Smooth muscle cell (in vitro differentiated cells): ENCODE results near the gene PLS1. TPM values are rescaled to one million over a fixed set of nuclear protein-coding genes. Genes with fewer than 3 reads are reported as not detected.
"Not testable (repeated sequence)": the region's sequence is repeated elsewhere in the genome, so short reads cannot be mapped to it uniquely, and the experiment has no call there.

ENCODE experiments used
- DNase-seq: peaks from one replicate; lab custom pipeline; 2025; ENCODE audit not compliant: unreplicated experiment; lab: John Stamatoyannopoulos, UW
- H2AFZ ChIP-seq: fragments of 200-600 bp; sonication (generic); 2 replicates; pipeline ENCODE4 v1.6.0; 2016; ENCODE audit warnings: antibody characterized with exemption, low read depth, mild to moderate bottlenecking
- H3F3A ChIP-seq: fragments of 200-600 bp; sonication (generic); 2 replicates; pipeline ENCODE4 v1.6.0; 2017; ENCODE audit warnings: antibody characterized with exemption, low read depth
- H3K27ac ChIP-seq: fragments of 200-600 bp; sonication (generic); 2 replicates; pipeline ENCODE4 v1.5.1; 2016; ENCODE audit warnings: low read depth, mild to moderate bottlenecking
- H3K27me3 ChIP-seq: fragments of 200-600 bp; sonication (generic); 2 replicates; pipeline ENCODE4 v1.6.1; 2016; ENCODE audit warnings: low read depth, mild to moderate bottlenecking
- H3K36me3 ChIP-seq: fragments of 200-600 bp; sonication (generic); 2 replicates; pipeline ENCODE4 v1.5.1; 2016; ENCODE audit warnings: low read depth
- H3K4me1 ChIP-seq: fragments of 200-600 bp; sonication (generic); 2 replicates; pipeline ENCODE4 v1.5.1; 2016; ENCODE audit warnings: low read depth
- H3K4me2 ChIP-seq: fragments of 200-600 bp; sonication (generic); 2 replicates; pipeline ENCODE4 v1.6.0; 2016; ENCODE audit warnings: mild to moderate bottlenecking
- H3K4me3 ChIP-seq: fragments of 200-600 bp; sonication (generic); 2 replicates; pipeline ENCODE4 v1.5.1; 2016; ENCODE audit warnings: mild to moderate bottlenecking
- H3K79me2 ChIP-seq: fragments of 200-600 bp; sonication (generic); 2 replicates; pipeline ENCODE4 v1.6.0; 2016; ENCODE audit warnings: low read depth, mild to moderate bottlenecking
- H3K9ac ChIP-seq: fragments of 200-600 bp; sonication (generic); 2 replicates; pipeline ENCODE4 v1.6.0; 2016; ENCODE audit warnings: low read depth
- H3K9me3 ChIP-seq: fragments of 200-600 bp; sonication (generic); replicated peaks from 2 replicates; pipeline ENCODE4 v1.5.1; 2016; ENCODE audit warnings: low read depth
- H4K20me1 ChIP-seq: fragments of 200-600 bp; sonication (generic); 2 replicates; pipeline ENCODE4 v1.6.0; 2016; ENCODE audit warnings: low read depth
- CTCF ChIP-seq: fragments of 200-600 bp; sonication (generic); IDR thresholded peaks from 2 replicates; pipeline ENCODE4 v1.5.1; 2017; ENCODE audit warnings: borderline replicate concordance, mild to moderate bottlenecking, antibody characterized with exemption; ENCODE audit not compliant: insufficient read depth, poor library complexity, severe bottlenecking
- WGBS: methylation state at CpG from one replicate; pipeline ENCODE4 v1.1.7; 2016; ENCODE audit warnings: low lambda C conversion rate; 5-methylcytosine and 5-hydroxymethylcytosine counted together
- polyA plus RNA-seq: library from polyadenylated mRNA; unstranded; fragments of >200 nt; fragmentation: Nextera tagmentation; extraction: Ambion mirVana; gene quantifications from 2 replicates; pipeline ENCODE4 v1.2.1, GENCODE V29; 2016
- total RNA-seq: library from RNA; depleted of rRNA; stranded (reverse); fragments of >200 nt; gene quantifications from 2 replicates; pipeline ENCODE4 v1.2.3, GENCODE V29; 2014

PLS1 gene
- total and polyA plus RNA-seq, 2 experiments from 2014 or later: 1.9 to 3.1 TPM

GRCh38 chr3:142706321-142707127 is 110.3 kb downstream of the PLS1 start:
- WGBS: 88% methylated on average over 7 of the region's 7 CpGs
- Histone ChIP-seq H3K4me1 (no peaks in the 10 kb centered on the region), H3K4me3 (no peak overlapping the region), H3K9me3 (no peaks in the 10 kb centered on the region), H3K27me3 (no peaks in the 10 kb centered on the region), H3K4me2 (no peak overlapping the region), H3F3A (no peaks in the 10 kb centered on the region), H3K27ac (no peak overlapping the region), H3K9ac (no peak overlapping the region), H3K36me3 (no peaks in the 10 kb centered on the region), H2AFZ (no peak overlapping the region), H3K79me2 (no peaks in the 10 kb centered on the region), H4K20me1 (no peaks in the 10 kb centered on the region)
- no peak for DNase-seq
- TF ChIP-seq CTCF: no peak

DNA sequence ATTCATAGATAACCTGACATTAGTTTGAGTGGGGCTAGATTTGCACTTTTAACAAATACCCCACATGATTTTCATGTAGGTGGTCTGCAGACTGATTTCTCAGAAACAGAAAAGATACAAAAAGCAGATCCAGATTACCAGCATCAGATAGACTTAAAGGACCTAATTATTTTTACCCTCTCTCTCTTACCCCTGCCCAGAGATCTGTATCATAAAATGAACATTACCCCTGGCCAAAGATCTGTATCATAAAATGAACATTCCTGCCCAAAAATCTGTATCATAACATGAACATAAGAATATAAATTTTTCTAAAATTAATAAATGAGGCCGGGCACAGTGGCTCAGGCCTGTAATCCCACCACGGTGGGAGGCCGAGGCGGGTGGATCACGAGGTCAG is 113.0 kb downstream of the PLS1 start:
- Histone ChIP-seq H4K20me1 (no peaks in the 10 kb centered on the region), H3K36me3 (no peaks in the 10 kb centered on the region), H3K9me3 (no peaks in the 10 kb centered on the region), H3K27me3 (no peaks in the 10 kb centered on the region), H3K9ac (no peak overlapping the region), H3K4me2 (no peak overlapping the region), H3F3A (no peaks in the 10 kb centered on the region), H3K27ac (no peak overlapping the region), H3K4me1 (no peaks in the 10 kb centered on the region), H2AFZ (no peak overlapping the region), H3K79me2 (no peaks in the 10 kb centered on the region), H3K4me3 (no peak overlapping the region)
- TF ChIP-seq CTCF: no peak
- 96% methylated on average over 5 of the region's 5 CpGs for WGBS
- DNase-seq: no peak

DNA sequence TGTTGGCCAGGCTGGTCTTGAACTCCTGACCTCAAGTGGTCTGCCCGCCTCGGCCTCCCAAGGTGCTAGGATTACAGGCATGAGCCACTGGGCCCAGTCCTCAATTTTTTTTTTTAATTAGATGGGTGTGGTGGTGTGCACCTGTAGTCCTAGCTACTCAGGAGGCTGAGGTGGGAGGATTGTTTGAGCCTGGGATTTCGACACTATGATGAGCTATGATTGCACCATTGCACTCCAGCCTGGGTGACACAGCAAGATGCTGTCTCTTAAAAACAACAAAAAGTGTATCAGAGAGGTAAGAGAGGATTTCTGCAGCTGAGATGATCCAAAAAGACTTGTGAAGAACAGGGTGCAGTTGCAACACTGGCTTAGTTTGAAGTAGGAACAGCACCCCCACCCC is 118.7 kb downstream of the PLS1 start:
- H3K36me3 ChIP-seq, H3K4me1 ChIP-seq, H2AFZ ChIP-seq, H3K4me3 ChIP-seq, H3K27me3 ChIP-seq, H3K9me3 ChIP-seq, H4K20me1 ChIP-seq, H3F3A ChIP-seq, H3K27ac ChIP-seq, H3K79me2 ChIP-seq, H3K9ac ChIP-seq, H3K4me2 ChIP-seq, DNase-seq: not testable (repeated sequence)
- 91% methylated on average over 3 of the region's 3 CpGs for WGBS

GRCh38 chr3:142716102-142716501 is 119.9 kb downstream of the PLS1 start:
- DNase-seq: no peak

More at GRCh38 chr3:142716102-142716501, 119.9 kb downstream of the PLS1 start:
- Histone ChIP-seq H3K9ac (no peak overlapping the region), H2AFZ (no peak overlapping the region), H3K4me2 (no peak overlapping the region), H3K27ac (no peak overlapping the region), H4K20me1 (no peaks in the 10 kb centered on the region), H3K36me3 (no peaks in the 10 kb centered on the region), H3K4me1 (no peaks in the 10 kb centered on the region), H3K9me3 (no peaks in the 10 kb centered on the region), H3F3A (no peaks in the 10 kb centered on the region), H3K4me3 (no peak overlapping the region), H3K27me3 (no peaks in the 10 kb centered on the region), H3K79me2 (no peaks in the 10 kb centered on the region)
- WGBS: 95% methylated on average over 4 of the region's 4 CpGs
- TF ChIP-seq CTCF: no peak
